Measurements from ENCODE around the gene SCO1.
"Not testable (repeated sequence)": the region's sequence is repeated elsewhere in the genome, so short reads cannot be mapped to it uniquely, and the experiment has no call there.

SCO1 gene

DNA sequence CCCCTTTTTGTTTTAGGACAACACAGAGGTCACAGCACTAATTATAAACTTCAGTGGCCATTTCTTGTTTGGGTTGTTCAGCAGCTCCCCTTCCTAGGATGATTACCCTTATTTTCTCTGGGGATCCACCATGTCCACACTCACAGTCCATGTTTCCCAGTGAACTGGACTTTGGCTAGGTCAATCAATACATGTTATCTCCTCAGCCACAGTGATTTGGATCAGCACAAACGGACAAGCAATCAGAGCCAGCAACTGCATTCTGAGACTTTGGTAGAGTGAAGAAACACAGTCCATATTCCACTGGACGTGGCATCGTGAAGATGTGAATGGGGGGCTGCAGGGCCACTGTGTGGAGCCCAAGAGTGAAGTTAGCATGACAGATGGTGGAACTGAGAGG, 27.9 kb upstream of the SCO1 start:
- no peak for DNase-seq (ENCODE audit: low read depth)

DNA sequence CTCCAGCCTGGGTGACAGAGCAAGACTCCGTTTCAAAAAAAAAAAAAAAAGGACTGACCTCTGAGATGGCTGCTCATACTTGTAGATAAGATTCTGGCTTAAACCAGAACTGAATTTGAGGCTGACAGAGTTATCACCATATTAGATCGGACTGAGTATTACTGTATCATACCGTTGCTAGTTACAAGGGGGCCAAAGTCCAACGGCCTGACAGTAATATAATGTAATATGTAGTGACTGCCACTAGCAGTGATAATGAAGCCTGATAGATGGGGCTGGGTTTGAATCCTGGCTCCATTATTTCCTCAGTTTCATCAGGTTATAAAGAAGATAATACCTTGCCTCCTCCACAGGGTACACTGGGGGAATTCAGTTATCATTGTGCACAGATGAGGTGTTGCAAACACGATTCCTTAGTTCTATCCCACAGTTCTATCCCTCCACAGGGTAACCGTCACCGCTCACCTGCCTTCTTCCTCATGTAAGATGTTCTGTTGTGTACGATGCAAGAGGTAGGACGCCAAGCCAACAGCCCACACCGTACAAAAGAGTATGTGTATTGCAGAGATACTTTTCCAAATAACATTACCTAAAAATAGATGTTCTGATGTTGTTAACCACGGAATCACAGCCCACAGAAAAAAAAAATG, 27.3 kb upstream of the SCO1 start:
- no peak for DNase-seq (ENCODE audit: low read depth)

DNA sequence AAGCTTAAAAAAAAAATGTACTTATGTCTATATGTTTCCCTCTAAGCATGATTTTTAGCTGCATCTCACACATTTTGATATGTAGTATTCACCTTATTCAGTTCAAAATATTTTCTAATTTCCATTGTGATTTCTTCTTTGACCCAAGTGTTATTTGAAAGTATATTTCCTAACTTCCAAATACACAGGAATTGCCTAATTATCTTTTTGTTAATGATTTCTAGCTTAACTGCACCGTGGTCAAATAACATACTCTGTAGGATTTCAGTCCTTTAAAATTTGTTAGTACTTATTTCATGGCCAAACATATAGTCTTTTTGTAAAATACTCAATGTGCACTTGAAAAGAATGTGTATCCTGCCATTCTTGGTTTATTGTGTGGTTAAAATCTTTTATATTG, 21.2 kb upstream of the SCO1 start:
- DNase-seq (ENCODE audit: low read depth): no peak

DNA sequence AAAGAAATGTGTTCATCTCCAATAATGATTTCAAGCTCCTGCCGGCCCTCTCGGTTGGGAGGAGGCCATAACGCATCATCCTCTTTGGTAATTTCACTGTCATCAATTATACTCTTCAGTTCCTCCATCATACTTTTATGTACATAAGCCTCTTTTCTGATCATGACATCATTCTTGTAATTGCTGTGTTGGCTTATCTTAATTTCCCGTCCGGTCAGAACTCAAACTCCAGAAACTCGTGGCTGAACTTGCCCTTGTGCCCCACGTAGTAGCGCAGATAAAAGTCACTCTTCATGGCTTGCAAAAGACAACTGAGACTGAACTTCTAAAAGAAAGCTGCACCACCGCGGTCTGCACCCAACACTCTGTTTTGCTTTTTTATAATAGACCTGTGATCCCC, 18.9 kb upstream of the SCO1 start:
- DNase-seq (ENCODE audit: low read depth): no peak

DNA sequence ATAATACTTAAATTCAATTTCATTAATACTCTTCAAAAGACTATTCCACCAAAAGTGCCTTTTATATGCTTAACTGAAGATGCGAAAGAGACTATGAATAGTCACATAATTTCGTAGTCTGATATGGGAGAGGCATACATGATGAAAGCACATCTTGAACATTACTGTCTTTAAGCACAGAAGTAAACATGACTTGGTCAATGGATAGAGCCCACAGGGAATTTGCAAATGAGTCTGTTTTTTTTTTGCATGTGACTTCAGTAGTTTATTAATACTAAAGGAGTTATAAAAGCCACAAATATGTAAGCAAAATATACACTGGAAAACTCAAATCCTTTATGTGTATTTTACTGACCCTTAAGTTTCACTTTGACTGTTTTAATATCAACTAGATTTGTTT, 16.0 kb upstream of the SCO1 start:
- no peak for DNase-seq (ENCODE audit: low read depth)

DNA sequence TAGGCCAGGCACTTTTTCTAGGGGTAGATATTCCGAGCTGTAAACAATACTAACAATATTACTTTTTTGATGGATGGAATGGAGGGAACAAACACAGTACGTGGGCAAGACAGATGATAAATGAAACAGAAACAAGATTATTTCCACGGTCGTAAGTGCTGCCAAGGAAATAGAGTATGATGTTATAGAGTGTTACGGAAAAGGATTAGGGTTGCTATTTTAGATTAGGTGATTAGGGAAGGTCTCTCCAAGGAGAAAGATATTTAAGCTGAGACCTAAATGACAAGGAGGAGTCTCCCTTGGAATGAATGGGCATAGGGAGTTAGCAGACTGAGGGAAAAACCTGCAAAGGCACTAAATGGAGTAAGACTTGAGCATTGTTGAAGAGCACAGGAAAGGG, 8.4 kb upstream of the SCO1 start:
- DNase-seq (ENCODE audit: low read depth): no peak

DNA sequence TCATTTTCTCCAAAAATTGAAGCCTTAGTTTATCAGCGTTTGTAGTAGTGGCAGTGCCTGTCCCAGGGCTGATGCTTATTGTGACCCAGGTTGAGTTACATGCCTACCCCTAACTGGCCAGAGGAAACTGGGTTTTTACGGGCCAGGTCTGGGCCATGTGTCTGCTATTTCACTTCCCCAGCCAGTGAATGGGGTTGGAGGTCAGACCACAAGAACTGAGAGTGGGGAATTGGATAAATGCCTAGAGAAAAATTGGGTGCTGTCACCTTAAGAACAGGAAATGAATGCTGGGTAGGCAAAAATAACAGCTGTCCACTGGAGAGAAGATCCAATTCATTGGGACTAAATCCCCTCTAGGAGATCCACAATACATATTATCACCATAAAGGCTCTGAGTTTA, 5.2 kb upstream of the SCO1 start:
- DNase-seq (ENCODE audit: low read depth): no peak

DNA sequence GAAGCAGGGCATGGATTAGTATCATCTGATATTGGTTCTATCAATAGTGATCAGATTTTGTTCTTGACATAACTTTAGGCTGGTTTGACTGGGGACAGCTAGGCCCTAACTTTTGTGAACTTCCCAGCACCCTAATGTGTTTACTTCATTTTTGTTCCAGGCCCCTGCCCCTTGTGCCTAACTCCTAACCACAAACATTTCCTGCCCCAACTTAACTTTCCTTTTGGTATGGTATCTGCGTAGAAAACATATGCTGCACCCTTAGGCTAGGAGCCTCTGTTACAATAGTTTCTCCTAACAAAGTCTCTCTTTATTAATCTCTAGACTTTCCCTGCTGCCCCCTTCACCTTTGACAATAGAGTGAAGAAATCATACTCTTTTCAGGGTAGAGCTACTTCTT, 2.5 kb upstream of the SCO1 start:
- DNase-seq (ENCODE audit: low read depth): no peak

DNA sequence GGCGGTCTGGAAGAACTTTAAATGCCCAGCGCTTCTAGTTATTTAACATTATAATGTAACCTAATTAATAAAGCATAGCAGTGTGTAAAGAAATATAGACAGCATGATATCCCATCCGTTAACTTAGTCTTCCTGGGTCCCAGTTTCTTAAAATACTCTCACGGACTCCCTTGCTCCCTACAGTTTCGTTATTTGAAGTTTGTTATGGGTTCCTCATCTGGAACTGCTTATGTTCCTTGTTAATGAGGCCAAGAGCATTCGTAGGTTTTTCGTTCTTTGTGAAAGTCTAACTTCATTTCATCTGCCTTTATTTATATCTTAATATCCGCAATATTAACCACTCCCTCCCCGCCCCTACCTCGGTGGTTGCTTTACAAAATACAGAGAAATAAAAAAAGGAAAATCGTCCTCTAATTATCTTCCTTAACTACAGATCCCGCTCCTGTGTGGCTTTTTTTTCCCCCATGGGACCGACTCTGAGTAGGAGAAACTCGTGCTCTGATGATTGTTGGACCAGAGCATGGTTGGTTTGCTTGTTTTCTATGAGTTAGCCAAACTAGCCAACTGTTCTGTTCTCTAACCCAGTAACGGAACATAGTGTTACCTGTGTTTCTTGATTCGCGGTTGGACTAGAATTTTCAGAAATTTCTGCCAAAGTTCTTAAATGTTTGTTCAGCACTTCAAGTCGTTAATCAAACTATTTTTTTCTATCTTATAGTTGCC, 924 bp upstream of the SCO1 start:
- no peak for DNase-seq (ENCODE audit: low read depth)

DNA sequence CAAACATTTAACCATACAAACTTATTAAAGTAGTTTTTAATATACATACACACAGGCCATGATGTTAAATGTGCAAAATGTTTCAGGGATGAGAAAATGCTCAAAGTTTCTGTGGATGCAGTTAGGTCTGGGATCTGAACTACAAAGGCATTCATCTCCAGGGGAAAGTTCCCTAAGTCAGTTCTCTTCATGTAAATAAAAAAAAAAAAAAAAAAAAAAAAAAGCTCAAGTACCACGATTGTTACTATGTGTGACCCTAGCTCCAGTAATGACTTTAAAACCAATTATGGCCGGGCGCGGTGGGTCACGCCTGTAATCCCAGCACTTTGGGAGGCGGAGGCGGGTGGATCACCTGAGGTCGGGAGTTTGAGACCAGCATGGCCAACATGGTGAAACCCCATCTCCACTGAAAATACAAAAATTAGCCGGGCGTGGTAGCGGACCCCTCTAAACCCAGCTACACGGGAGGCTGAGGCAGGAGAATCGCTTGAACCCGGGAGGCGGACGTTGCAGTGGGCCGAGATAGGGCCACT, 1.4 kb downstream of the SCO1 start:
- not testable (repeated sequence) for DNase-seq (ENCODE audit: low read depth)

DNA sequence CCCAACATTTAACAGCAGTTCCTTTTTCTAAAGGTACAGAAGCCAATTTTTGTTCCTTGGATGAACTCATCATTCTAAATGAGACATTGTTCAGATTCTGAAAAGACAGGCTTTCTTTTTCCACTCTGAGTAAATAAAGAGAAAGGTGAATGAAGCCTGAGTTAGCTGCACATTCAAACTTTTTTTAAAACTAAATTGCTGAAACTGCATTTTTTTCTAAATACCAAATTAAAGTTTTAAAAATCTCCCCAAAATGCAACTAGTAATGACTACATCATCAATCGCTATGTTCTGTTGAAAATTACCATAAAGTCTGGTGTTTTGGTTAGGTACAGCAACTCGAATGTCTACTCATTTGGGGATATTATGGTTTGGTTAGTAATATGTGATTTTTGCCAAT, 9.8 kb downstream of the SCO1 start:
- no peak for DNase-seq (ENCODE audit: low read depth)

DNA sequence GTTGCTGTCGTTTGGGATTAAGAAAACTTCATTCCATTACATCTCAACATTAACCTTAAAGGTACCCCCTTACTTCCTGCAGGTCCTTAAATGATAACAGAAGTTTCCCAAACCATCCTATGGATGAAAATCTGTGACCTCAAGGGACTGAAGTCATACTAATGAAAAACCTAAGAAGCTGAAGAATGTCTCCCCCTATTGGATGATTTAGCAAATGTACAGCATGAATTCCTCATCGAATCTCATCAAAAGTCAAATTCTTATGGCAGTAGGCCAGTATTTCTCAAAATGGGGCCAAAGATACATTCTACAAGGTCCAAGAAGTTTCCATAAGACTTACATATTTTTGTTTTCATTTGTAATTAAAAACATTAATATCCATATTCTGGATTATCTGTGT, 13.5 kb downstream of the SCO1 start:
- no peak for DNase-seq (ENCODE audit: low read depth)

DNA sequence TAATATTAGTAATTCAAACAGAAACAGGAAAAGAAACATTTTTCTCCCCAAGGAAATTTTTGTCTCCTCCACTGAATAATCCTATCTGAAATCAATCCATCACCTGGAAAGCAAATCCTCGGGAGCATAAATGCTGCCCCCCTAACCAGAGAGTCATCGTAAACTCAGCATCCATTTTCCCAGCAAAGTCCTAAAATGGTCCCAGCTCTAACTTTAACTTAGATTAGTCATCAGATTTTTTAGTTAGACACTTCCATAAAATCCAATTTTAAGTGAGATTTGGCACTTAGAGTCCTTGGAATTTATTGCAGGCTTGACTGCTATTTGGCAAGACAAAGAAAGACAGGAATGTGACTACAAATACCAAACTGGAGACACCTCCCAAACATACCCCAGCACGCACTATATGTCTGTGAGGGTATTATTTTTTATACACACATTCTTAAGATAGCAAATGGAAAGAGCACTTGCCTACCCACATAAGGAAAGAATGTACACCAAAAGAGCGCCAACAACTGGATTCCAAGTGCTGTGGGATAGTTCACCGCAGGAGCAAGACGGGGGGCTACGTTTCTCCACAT, 15.4 kb downstream of the SCO1 start:
- DNase-seq (ENCODE audit: low read depth): no peak

DNA sequence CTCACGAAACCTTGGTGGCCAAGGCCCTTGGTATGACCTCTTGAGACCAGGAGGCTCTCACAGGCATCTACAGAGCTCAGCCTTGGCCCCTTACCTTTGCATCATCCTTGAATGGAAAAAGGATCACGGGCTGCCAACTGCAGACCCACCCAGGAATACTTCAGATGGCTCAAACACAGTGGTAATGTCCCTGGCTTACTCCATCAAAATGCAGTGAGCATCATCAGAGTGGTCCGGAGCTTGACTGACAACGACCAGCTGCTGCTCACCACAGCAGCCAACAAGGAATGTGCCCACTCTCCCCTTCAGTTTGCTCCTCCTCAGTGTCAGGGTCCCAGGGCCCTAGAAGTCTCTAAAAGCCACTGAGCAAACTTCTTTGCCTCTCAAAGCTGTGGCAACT, 22.6 kb downstream of the SCO1 start:
- DNase-seq (ENCODE audit: low read depth): no peak

DNA sequence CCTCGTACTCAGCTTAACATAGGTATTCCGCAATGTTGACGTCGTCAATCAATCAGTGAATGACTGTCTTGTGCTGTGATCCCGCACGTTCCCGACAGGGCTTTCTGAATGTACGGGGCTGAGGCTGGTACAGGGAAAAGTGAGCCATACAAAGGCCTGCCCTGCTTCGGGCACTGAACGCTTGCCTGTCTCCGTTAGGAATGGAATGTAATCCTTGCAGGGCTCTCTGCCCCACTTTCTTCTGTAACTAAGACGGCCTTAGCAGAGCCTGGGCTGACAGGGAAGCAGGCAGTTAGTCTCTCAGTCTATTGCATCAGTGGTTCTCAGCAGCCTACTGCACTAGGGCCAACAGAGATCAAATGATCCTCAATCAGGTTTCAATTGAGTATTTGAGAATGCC, 24.0 kb downstream of the SCO1 start:
- no peak for DNase-seq (ENCODE audit: low read depth)

DNA sequence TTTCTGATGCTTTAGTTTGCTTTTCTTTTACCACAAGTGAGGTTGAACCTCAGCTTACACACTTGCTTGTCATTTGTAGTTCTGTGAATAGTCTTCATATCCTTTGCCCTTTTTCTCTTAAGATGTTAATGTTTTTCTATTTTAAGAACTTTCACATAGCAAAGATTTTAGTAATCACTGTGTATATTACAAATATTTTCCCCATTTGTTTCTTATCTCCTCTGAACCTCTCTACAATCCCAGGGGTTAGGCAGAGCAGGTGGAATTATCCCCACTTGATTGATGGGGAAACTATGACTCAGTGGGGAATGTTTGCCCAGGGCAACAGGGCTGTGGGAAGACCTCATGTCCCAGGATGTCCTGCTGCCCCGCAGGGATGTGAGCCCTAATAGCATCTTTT, 28.6 kb downstream of the SCO1 start:
- peak; percentile 5 for DNase-seq (ENCODE audit: low read depth)

DNA sequence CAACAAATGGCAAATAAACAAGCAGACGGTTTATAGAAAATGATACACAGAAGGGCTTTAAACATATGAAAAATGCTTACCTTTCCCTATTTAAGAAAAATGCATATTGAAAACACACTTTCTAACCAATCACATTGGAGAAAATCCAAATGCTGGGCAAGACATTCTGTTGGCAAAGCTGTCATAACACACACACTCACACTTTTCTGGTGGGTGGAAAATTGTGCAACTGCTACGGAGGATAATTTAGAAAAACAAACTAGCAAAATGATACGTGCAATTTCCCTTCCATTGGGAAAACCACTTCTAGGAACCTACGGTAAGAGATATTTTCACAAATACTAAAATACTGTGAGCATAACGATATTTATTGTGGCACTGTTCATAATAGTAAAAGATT, 30.4 kb downstream of the SCO1 start:
- no peak for DNase-seq (ENCODE audit: low read depth)

DNA sequence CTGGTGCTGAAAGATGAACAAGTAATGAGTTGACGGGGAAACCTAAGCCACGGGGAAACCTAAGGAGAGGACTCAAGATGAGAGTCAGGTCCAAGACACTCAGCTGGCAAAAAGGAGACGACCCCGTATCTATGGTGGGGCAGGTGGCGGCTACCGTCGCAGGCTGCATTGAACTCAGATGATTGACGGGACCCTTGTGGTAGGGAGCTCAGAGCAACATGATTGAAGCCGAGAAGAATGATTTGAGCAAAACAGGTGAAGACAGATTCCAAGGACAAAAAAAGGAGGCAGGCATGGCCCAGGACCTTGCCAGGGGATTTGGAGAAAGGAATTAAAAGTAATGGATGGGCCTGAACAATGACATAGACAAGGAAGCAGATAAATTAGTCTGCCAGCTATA, 32.8 kb downstream of the SCO1 start:
- DNase-seq (ENCODE audit: low read depth): no peak

DNA sequence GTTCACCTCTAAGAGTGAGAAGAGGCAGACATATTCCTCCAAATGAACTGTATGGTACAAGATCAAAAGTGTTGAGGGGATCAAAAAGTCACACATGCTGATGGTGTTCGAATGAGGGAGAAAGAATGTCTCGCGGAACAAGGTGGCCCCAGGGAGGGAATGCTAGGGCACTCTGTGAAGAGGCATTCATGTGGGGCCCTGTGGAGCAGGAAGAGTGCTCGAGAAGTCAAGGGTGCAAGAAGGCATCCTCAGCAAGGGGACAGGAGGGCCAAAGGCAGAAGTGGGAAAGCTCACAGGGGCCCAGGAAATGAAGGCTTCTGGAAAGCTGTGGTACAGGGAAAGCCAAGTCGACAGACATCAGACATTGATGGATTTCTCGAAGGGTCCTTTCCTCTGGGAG, 34.1 kb downstream of the SCO1 start:
- no peak for DNase-seq (ENCODE audit: low read depth)

DNA sequence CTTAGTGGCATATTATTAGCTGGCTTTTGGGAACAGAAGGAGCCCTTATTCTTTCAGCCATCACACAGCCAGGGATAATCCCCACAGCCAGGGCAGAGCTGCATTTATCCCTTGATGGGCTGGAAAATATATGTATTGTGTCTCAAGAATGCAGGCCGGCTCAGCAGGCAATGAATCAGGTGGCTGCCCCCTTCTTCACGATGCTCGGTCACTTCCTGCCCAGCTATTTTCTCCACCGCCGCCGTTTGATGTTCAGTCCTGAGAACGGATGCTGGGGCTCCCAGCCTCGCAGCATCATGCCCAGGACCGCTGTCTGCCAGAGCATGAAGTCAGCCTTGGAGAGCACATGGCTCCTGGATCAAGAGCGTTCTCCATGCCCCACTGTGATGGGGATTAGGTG, 35.9 kb downstream of the SCO1 start:
- no peak for DNase-seq (ENCODE audit: low read depth)

DNA sequence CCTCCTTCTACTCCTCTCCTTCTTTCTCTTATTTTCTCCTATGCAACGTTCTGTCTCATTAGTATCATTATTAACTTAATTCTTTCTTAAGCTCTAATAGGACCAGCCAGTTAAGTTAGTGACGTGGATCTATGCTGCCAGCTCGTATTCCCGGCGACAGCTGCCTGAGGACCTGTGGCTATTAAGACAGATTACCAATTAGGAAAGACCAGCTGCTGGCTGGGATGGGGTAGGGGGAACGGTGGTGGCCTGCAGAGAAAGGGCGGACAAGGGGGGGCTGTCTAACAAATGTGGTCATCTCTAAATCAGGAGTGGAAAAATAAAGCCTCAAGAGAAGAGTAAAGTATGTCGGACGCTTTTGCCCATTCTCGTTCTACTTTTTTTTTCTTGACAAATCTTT, 39.5 kb downstream of the SCO1 start:
- no peak for DNase-seq (ENCODE audit: low read depth)

DNA sequence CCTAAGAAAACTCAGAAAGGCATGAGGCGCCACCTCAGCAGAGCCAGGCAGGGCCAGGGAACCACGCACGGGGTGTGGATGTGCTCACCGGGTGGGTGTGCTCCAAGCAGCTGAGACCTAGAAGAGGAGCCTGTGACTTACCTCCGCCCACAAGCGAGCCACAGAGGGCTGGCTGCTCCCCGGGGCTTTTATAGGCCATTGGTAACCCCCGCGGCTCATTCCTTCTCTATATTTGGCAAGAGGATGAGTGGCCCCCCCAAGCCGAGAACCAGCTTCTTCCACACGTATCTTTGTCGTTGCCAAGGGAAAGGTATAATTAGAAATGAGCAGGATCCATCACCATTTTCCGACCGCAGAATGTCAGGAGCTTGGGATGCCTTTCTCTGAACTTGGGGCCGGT, 40.2 kb downstream of the SCO1 start, which contains the start of gene MYH3:
MYH3 (minus strand) TSS at position 162 of the 400 bp plus-strand sequence. CDS start 2,245 bp downstream, outside the sequence.
- no peak for DNase-seq (ENCODE audit: low read depth)

DNA sequence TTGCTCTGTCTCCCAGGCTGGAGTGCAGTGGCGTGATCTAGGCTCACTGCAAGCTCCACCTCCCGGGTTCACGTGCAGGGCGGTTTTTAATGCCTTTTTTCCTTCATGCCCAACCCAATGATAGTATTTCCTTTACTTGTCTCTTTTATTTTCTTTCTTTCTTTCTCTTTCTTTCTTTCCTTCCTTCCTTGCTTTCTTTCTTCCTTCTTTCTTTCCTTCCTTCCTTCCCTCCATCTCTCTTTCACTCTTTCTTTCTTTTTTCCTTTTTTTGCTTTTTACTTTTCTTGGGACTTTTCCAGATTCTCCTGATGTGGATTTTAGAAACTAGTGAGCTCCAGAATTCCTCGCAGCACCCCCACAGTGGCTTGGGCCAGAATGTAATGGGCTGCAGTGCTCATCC, 43.3 kb downstream of the SCO1 start:
- no peak for DNase-seq (ENCODE audit: low read depth)
